ENCODE measurements around the gene KLHL6. TPM values are rescaled to one million over a fixed set of nuclear protein-coding genes. Genes with fewer than 3 reads are reported as not detected.
A peak's percentile ranks its signal among the peaks of the same experiment; 100 is the strongest.

KLHL6 gene
- total RNA-seq, 2 donors from 2014 or later, result 33.5 to 39.7 TPM

DNA sequence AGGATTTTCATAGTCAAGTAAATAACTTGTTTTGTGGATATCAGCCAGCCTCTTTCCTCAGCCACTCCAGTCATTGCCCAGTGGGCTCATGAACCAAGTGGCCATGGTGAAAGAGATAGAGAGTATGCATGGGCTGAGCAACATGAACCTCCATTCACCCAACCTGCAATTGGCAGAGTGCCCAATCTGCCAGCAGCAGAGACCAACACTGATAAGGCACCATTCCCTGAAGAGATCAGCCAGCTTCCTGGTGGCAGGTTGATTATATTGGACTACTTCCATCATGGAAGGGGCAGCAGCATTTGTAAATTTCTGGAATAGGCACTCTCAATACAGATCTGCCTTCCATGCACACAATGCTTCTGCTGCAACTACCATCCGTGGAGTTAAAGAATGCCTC, 116.8 kb downstream of the KLHL6 start:
- no peaks in the 10 kb centered on the region for H3K36me3 Mint-ChIP-seq (ENCODE audit: low read depth)
- no peak for ATAC-seq (replicated peaks)
- no peaks in the 10 kb centered on the region for H3K27me3 Mint-ChIP-seq
- H3K9me3 Mint-ChIP-seq, result peaks cover 11% of the 10 kb centered on the region
- H3K4me3 Mint-ChIP-seq, result no peak overlapping the region
- H3K27ac Mint-ChIP-seq, result peak overlapping the region; percentile 64
- H3K4me1 Mint-ChIP-seq, result peaks cover 43% of the 10 kb centered on the region

- no peaks in the 10 kb centered on the region for H3K36me3 Mint-ChIP-seq (ENCODE audit: low read depth)
- no peaks in the 10 kb centered on the region for H3K27me3 Mint-ChIP-seq
- H3K4me1 Mint-ChIP-seq, result peaks cover 48% of the 10 kb centered on the region
- ATAC-seq (replicated peaks), result peak; percentile 50
- peaks cover 3% of the 10 kb centered on the region for H3K9me3 Mint-ChIP-seq
- peak overlapping the region; percentile 64 for H3K27ac Mint-ChIP-seq
- H3K4me3 Mint-ChIP-seq, result peak overlapping the region; percentile 53
These were observed 117.6 kb downstream of the KLHL6 start for GRCh38 chr3:183437666-183438564.

Other genes with a start within 250 kb of the KLHL6 start
- gene MCF2L2, start 127.1 kb downstream of the KLHL6 start, total RNA-seq, result 1 to 10 TPM; 9.0 to 10.0 TPM
- 10 to 100 TPM in 1 of 2 donors, 1 to 10 TPM in 1; 7.7 to 25.1 TPM for gene KLHL24, start 79.9 kb upstream of the KLHL6 start, total RNA-seq
- gene YEATS2, start 142.1 kb upstream of the KLHL6 start, total RNA-seq, result 100 to 1,000 TPM in 1 of 2 donors, 10 to 100 TPM in 1; 62.2 to 120 TPM